Measurements from ENCODE around the gene YIPF2. TPM values are rescaled to one million over a fixed set of nuclear protein-coding genes. Genes with fewer than 3 reads are reported as not detected.

The YIPF2 gene
- total and polyA plus RNA-seq, 10 of the 15 experiments (the other 5 are each of a cell fraction or from before 2014, with no cell fraction given): 0.92 to 38.9 (median 17.6) TPM

- H3K9me3 ChIP-seq (replicated peaks; ENCODE audit: control insufficient read depth, insufficient read depth, low read length): no peaks in the 10 kb centered on the region
- H3K36me3 ChIP-seq (ENCODE audit: control insufficient read depth in 2 of 2, insufficient read depth in 2 of 2, low read length in 1 of 2): no peaks in the 10 kb centered on the region; a peak in 1 of 4 replicates
- no peak overlapping the region for H3K4me3 ChIP-seq
- peak overlapping the region; percentile 72 for H2AFZ ChIP-seq (ENCODE audit: control insufficient read depth, low read depth, low read length)
- in situ Hi-C loops (cut with MboI): no loop called here
- peak overlapping the region; percentile 59; the same call in 1 of the 2 replicates for H3K4me2 ChIP-seq (ENCODE audit: control insufficient read depth, insufficient read depth)
- ChIA-PET POLR2A (interaction anchor here (0.7 to 1.5 kb wide), 7 partner anchors 18 to 342 kb away, joined by 3 to 5 read pairs (median 3); no protein-coding TSS in a partner anchor), SMC1A (ENCODE audit: uncharacterized antibody, unreplicated experiment) (interaction anchor here (0.6 to 2.0 kb wide), 17 partner anchors 13 to 1761 kb away, joined by 3 to 12 read pairs (median 3); partner anchors contain the start of gene TMED1), RAD21 (ENCODE audit: unreplicated experiment) (interaction anchor here (0.7 to 2.9 kb wide), 22 partner anchors 8 to 438 kb away, joined by 3 to 18 read pairs (median 3); partner anchors contain the start of gene SWSAP1), CTCF (interaction anchor here (0.5 to 3.1 kb wide), 35 partner anchors 9 to 460 kb away, joined by 3 to 29 read pairs (median 5); partner anchors contain the start of gene SWSAP1)
- no peaks in the 10 kb centered on the region for H4K20me1 ChIP-seq (ENCODE audit: control insufficient read depth, insufficient read depth)
- H3K27me3 ChIP-seq (replicated peaks in 1 of 2; ENCODE audit: control insufficient read depth in 2 of 2, insufficient read depth in 2 of 2, low read length in 1 of 2): no peaks in the 10 kb centered on the region
- DNase-seq (ENCODE audit: low read depth, low spot score) (peak; percentile 35), ATAC-seq (peak; percentile 90), FAIRE-seq (peak; percentile 89)
- no TSS peak for BruUV-seq (replicated peaks)
- intact Hi-C loops (cut with micrococcal nuclease; ENCODE audit: unreplicated experiment): loop anchor here (5.0 kb wide), 1 partner anchor 266 kb away; no protein-coding TSS in a partner anchor
- H3K9ac ChIP-seq (ENCODE audit: control insufficient read depth, insufficient read depth, low read length): no peak overlapping the region
- 18% methylated on average over 11 of the region's 11 CpGs for WGBS (ENCODE audit: insufficient coverage, insufficient replicate concordance, low lambda C conversion rate, missing lambda C conversion rate)
- no peaks in the 10 kb centered on the region; the same call in 1 of the 2 replicates for H3K4me1 ChIP-seq (ENCODE audit: control insufficient read depth, insufficient read depth, low read length)
- TF ChIP-seq NBN (IDR thresholded peaks at IDR 0.05) (peak; percentile 67; the same call in 1 of the 2 replicates), YY1 (IDR thresholded peaks at IDR 0.05; ENCODE audit: low read depth, low read length) (0 out of 2 replicates have a peak, but pooled peaks have one; percentile 17), CTCF (IDR thresholded peaks at IDR 0.05 in 2 of 3, conservative IDR thresholded peaks at IDR 0.05 in 1 of 3; ENCODE audit: control insufficient read depth in 2 of 3, extremely low read depth in 1 of 3, insufficient read depth in 1 of 3, low read depth in 3 of 3, low read length in 3 of 3) (peak; percentile 64 to 70 (median 65)), E2F4 (IDR thresholded peaks at IDR 0.05; ENCODE audit: low read depth, low read length) (no peak), SP1 (IDR thresholded peaks at IDR 0.05; ENCODE audit: low read depth, low read length) (no peak), SMC3 (IDR thresholded peaks at IDR 0.05; ENCODE audit: borderline replicate concordance, low read length) (peak; percentile 67), RAD21 (IDR thresholded peaks at IDR 0.05; ENCODE audit: insufficient read depth, low read depth, low read length) (peak; percentile 82), RELA (IDR thresholded peaks at IDR 0.05; ENCODE audit: borderline replicate concordance, partially characterized antibody) (peak; percentile 11), ZNF207 (IDR thresholded peaks at IDR 0.05; ENCODE audit: borderline replicate concordance) (0 out of 2 replicates have a peak, but pooled peaks have one; percentile 64), ZNF384 (IDR thresholded peaks at IDR 0.05; ENCODE audit: borderline replicate concordance, low read depth, low read length) (peak; percentile 96), RELB (IDR thresholded peaks at IDR 0.05; ENCODE audit: low read depth) (peak; percentile 45; the same call in 1 of the 2 replicates)
- TF ChIP-seq, protein P1, sequence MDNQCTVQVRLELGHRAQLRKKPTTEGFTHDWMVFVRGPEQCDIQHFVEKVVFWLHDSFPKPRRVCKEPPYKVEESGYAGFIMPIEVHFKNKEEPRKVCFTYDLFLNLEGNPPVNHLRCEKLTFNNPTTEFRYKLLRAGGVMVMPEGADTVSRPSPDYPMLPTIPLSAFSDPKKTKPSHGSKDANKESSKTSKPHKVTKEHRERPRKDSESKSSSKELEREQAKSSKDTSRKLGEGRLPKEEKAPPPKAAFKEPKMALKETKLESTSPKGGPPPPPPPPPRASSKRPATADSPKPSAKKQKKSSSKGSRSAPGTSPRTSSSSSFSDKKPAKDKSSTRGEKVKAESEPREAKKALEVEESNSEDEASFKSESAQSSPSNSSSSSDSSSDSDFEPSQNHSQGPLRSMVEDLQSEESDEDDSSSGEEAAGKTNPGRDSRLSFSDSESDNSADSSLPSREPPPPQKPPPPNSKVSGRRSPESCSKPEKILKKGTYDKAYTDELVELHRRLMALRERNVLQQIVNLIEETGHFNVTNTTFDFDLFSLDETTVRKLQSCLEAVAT (IDR thresholded peaks at IDR 0.05): 0 out of 2 replicates have a peak, but pooled peaks have one; percentile 23
- TF ChIP-seq, protein P2, sequence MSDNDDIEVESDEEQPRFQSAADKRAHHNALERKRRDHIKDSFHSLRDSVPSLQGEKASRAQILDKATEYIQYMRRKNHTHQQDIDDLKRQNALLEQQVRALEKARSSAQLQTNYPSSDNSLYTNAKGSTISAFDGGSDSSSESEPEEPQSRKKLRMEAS (IDR thresholded peaks at IDR 0.05; ENCODE audit: low read depth, low read length): no peak
- no peaks in the 10 kb centered on the region; the same call in 1 of the 2 replicates for H3K79me2 ChIP-seq (ENCODE audit: control insufficient read depth, insufficient read depth, low read length)
- no peak overlapping the region for H3K27ac ChIP-seq (ENCODE audit: control insufficient read depth, insufficient read depth)
These were observed 8.2 kb upstream of the YIPF2 start for GRCh38 chr19:10936661-10937084.
